ENCODE data around the gene SUGCT.

The SUGCT gene

DNA sequence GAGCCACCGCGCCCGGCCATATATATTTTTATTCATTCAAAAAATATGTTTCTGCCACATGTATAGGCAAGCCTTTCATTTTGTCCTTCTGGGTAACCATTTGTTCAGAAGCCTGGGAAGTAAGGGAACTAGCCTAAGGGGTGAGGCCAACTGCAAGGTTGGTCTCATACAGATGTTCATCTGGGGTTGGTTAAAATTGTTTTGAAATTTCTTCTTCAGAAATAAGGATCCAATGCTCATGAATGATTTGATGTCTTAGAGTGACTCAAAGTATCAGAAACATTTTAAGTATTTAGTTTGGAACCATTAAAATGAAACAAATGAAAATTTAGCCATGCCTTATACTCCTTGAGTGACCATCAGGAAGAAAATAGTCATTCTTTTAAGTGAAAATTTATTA, 397.2 kb downstream of the SUGCT start:
- Mint-ChIP-seq H3K4me3 (no peak overlapping the region), H3K27me3 (no peaks in the 10 kb centered on the region), H3K4me1 (no peaks in the 10 kb centered on the region), H3K27ac (no peak overlapping the region), H3K36me3 (no peaks in the 10 kb centered on the region), H3K9me3 (no peaks in the 10 kb centered on the region)

DNA sequence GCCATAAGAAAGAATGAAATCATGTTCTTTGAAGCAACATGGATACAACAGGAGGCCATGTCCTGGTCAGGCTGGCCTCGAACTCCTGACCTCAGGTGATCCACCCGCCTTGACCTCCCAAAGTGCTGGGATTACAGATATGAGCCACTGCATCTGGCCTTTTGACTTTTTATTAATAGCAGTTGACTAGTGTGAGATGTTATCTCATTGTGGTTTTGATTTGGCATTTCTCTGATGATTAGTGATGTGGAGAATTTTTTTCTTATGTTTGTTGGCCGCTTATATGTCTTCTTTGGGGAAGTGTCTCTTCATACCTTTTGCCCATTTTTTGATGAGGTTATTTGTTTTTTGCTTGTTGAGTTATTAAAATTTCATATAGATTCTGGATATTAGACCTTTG, 400.9 kb downstream of the SUGCT start:
- Mint-ChIP-seq H3K4me3 (no peak overlapping the region), H3K9me3 (no peaks in the 10 kb centered on the region), H3K36me3 (no peaks in the 10 kb centered on the region), H3K27me3 (peaks cover 2% of the 10 kb centered on the region), H3K27ac (no peak overlapping the region), H3K4me1 (no peaks in the 10 kb centered on the region)

DNA sequence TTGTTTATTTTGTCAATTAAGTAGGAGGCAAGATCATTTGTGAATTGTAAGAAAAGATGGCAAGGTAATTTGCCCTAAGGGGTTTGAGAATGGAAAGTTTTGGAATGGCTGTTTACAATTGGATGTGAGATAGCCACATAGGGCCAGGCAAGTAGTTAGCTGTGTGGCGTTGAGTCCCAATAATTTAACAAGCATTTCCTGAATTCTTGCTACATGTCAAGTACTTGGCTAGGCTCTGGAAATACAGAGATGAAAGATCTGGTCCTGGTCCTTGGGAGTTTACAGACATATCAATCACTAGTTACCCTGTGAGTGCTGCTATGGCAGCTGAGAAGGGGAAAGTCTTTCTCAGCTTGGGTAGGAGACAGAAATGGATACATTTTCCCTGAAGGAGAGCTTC, 401.6 kb downstream of the SUGCT start:
- no peaks in the 10 kb centered on the region for H3K4me1 Mint-ChIP-seq
- no peaks in the 10 kb centered on the region for H3K9me3 Mint-ChIP-seq
- no peak overlapping the region for H3K27ac Mint-ChIP-seq
- peaks cover 2% of the 10 kb centered on the region for H3K27me3 Mint-ChIP-seq
- H3K4me3 Mint-ChIP-seq = no peak overlapping the region
- no peaks in the 10 kb centered on the region for H3K36me3 Mint-ChIP-seq

DNA sequence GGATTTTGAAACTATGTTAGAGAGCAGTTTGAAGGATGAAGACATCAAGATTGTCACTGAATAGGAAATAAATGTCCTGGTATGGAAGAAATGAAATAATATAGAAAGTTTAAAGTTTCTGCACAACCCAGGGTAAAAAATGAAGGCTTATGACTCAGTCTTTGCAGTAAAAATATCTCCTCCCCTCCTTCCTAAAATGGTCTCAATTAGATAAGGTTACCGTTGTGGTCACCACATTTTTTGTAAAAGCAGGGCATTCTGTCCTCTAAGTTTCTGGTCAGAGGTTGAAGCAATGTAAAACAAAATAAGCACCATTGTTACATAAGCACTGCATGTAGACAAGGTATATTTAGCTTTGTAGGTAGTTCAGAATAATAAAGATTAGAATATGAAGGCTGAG, 403.5 kb downstream of the SUGCT start:
- Mint-ChIP-seq H3K4me3 (no peak overlapping the region), H3K36me3 (no peaks in the 10 kb centered on the region), H3K4me1 (no peaks in the 10 kb centered on the region), H3K27me3 (peaks cover 2% of the 10 kb centered on the region), H3K9me3 (no peaks in the 10 kb centered on the region), H3K27ac (no peak overlapping the region)

DNA sequence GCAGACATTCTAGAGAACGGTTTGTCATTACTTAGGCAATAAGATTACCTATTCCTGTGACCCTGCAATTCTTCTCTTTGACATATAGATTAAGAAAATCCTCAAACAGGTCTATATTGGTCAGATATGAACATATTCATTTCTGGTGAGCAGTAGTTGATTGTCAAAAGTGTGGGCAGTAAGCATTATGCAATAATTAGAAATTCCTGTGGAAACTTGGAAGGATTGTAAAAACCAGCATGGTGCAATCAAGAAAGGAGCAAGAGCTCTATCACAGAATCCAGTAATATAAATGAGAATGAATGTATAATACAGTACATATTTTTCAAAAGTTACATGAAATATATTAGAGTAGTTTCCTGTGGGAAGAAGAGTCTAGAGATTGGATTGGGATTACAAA, 406.5 kb downstream of the SUGCT start:
- no peaks in the 10 kb centered on the region for H3K9me3 Mint-ChIP-seq
- H3K36me3 Mint-ChIP-seq = no peaks in the 10 kb centered on the region
- H3K27me3 Mint-ChIP-seq = peaks cover 2% of the 10 kb centered on the region
- H3K4me1 Mint-ChIP-seq = no peaks in the 10 kb centered on the region
- no peak overlapping the region for H3K4me3 Mint-ChIP-seq
- no peak overlapping the region for H3K27ac Mint-ChIP-seq

DNA sequence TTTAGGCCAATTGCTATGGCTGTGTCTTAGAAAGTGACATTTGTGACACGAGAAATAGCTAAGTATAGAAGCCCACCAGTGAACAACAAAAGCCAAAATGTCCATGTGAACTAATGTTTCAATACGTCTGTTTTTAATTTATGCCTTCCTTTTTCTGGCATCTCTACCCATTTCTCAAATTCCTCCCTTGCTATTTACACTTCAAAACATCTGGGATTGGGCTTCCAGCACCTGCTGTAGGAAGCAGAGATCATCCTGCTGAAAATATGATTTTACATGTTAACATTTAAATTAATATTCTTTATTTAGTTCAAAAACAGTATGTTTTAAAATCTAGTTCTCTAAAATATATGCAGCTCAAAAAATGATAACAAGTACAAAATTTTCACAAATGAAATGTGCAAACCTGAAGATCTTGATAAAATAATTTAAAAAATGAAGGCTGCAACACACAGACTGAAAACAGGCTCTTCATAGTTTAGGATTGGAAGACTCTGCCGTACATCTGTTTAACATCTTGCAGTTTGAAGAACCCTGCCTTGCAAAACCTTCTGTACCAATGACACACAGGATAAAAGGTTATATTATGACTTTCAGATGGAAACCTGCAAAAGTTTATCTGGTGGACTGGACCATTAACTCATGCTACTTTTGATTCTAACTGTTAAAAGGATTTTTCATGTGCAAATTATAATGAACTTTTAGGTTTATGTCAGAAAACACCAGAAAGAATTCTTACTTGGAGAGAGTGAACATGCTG, 408.4 kb downstream of the SUGCT start:
- no peaks in the 10 kb centered on the region for H3K4me1 Mint-ChIP-seq

DNA sequence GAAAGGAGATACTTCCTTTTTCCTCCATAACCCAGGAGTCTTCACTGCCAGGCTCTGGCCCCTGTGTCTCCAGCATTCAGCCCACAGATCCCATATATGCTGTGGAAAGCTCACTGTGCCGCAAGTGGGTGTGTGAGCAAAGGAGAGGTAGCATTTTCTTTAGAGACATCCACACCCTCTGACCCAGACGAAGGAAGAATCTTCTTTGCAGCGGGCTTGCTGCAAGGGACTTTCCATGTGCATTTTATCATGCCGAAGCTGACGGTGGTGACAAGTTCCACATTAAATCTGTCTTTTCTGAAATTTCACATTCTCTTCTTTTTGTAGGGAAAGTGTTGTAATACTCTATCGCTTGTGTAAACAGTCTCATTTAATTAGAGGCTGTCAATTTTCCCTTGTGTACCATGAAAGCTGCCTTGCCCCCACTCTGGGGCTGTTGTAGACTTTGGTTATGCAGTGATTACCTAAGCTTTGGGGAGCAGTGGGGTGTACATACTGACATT, 409.5 kb downstream of the SUGCT start:
- Mint-ChIP-seq H3K27ac (no peak overlapping the region), H3K4me1 (no peaks in the 10 kb centered on the region), H3K9me3 (no peaks in the 10 kb centered on the region), H3K4me3 (no peak overlapping the region), H3K27me3 (no peaks in the 10 kb centered on the region), H3K36me3 (no peaks in the 10 kb centered on the region)

More for the DNA sequence above, 408.4 kb downstream of the SUGCT start:
- H3K27ac Mint-ChIP-seq = no peak overlapping the region
- H3K36me3 Mint-ChIP-seq = no peaks in the 10 kb centered on the region
- H3K27me3 Mint-ChIP-seq = peaks cover 2% of the 10 kb centered on the region
- no peak overlapping the region for H3K4me3 Mint-ChIP-seq
- no peaks in the 10 kb centered on the region for H3K9me3 Mint-ChIP-seq

DNA sequence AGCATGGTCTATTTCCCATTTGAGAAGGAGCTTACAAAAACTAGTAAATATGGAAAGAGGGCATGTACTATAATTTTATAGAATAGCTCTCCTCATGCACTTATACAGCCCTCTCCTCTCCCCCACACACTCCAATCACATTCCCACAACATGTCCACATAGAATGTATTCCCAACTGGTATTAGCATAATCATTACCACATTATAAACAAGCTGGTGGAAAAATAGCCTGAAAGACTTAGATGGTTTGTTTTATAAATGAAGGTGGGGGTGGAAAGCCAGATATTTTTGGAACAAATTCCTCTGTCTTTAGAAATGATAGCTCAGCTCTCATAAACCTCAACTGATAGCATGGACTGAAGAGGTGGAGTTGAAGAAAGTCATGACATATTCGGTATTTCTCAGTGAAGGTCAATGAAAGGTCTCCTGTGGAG, 410.1 kb downstream of the SUGCT start:
- no peaks in the 10 kb centered on the region for H3K36me3 Mint-ChIP-seq
- H3K4me3 Mint-ChIP-seq = no peak overlapping the region
- no peak overlapping the region for H3K27ac Mint-ChIP-seq
- H3K4me1 Mint-ChIP-seq = no peaks in the 10 kb centered on the region
- no peaks in the 10 kb centered on the region for H3K27me3 Mint-ChIP-seq
- H3K9me3 Mint-ChIP-seq = no peaks in the 10 kb centered on the region

DNA sequence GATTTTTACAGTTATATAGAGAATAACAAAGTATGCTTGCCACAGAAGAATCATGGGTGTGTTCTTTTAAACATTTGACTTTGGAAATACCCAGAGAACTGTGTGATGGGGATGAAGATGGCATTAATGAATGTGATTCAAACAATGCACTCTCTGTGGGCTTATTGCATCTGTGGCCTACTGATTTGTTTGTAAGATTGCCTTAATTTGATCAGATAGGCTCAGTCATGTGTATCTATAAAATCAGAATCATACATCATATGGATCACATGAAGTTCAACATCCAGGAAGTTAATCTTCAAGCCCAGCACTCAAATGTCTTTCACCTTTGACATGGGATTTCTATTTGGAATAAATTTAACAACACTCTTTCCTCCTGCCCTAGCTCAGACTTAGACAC, 410.9 kb downstream of the SUGCT start:
- no peaks in the 10 kb centered on the region for H3K36me3 Mint-ChIP-seq
- H3K4me3 Mint-ChIP-seq = no peak overlapping the region
- H3K27me3 Mint-ChIP-seq = no peaks in the 10 kb centered on the region
- no peaks in the 10 kb centered on the region for H3K9me3 Mint-ChIP-seq
- no peak overlapping the region for H3K27ac Mint-ChIP-seq
- no peaks in the 10 kb centered on the region for H3K4me1 Mint-ChIP-seq

DNA sequence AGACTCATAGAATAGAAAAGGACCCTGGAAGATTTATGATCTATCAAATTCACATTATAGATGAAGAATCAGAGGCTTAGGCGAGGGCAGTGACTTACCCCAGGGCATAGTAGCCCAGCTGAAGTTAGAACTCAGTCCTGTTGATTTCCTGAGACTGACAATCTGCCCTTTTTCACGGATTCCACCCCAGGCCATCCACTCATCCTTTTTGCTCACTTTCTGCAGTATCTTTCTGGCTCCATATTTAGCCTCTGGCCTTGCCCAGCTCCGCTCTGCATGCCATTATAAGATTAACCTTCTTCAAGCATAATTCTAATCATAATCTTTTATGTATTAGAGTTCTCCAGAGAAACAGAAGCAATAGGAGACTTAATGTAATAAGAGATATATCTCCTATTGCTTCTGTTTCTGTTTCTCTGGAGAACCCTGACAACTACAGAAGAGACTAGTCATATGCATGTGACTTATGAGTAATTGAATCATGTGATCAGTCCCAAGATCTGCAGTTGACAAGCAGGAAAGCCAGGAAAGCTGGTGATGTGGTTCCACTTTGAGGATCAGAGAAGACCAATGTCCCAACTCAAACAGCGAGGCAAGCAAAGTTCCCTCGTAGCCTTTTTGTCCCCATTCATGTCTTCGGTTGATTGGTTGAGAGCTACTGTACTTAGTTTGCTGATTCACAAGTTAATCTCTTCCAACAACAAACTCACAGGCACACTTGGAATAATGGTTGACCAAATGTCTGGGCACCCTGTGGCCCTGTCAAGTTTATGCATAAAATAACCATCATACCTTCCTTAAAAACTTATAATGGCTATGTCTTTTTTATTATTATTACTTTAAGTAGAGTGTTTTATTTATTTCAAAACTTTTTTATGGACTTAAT, 412.1 kb downstream of the SUGCT start:
- Mint-ChIP-seq H3K9me3 (no peaks in the 10 kb centered on the region), H3K27me3 (no peaks in the 10 kb centered on the region), H3K27ac (no peak overlapping the region), H3K4me3 (no peak overlapping the region), H3K36me3 (no peaks in the 10 kb centered on the region), H3K4me1 (no peaks in the 10 kb centered on the region)

DNA sequence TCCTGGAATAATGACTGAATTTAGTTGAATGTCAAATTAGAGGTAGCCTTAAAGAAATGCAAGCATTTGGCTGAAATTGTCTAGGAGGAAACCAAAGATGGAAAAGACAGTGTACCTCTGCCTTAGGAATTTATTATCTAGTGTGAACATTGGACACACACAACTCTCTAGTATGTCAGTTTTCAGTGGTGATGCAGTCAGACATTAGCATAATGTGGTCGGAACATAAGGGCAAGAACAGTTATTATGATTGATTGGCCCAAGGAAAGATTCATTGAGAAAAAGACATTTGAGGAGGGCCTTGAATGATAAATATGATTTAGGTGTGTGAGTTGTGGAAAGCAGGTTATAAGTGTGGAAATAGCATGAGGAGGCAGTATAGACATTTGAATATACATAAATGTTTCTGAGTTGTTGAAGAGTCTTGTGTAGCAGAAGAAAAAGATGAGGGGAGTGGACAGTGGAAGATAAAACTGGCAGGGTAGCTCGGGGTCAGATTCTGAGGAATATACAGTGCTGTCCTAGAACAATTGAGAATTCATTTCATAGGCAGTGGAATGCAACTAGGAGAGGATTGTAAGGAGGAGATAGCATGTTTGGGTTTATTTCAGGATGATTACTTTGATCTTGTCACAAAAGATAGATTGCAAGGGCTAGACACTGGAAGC, 414.7 kb downstream of the SUGCT start:
- Mint-ChIP-seq H3K36me3 (no peaks in the 10 kb centered on the region), H3K27me3 (no peaks in the 10 kb centered on the region), H3K4me1 (no peaks in the 10 kb centered on the region), H3K9me3 (no peaks in the 10 kb centered on the region), H3K27ac (no peak overlapping the region), H3K4me3 (no peak overlapping the region)

DNA sequence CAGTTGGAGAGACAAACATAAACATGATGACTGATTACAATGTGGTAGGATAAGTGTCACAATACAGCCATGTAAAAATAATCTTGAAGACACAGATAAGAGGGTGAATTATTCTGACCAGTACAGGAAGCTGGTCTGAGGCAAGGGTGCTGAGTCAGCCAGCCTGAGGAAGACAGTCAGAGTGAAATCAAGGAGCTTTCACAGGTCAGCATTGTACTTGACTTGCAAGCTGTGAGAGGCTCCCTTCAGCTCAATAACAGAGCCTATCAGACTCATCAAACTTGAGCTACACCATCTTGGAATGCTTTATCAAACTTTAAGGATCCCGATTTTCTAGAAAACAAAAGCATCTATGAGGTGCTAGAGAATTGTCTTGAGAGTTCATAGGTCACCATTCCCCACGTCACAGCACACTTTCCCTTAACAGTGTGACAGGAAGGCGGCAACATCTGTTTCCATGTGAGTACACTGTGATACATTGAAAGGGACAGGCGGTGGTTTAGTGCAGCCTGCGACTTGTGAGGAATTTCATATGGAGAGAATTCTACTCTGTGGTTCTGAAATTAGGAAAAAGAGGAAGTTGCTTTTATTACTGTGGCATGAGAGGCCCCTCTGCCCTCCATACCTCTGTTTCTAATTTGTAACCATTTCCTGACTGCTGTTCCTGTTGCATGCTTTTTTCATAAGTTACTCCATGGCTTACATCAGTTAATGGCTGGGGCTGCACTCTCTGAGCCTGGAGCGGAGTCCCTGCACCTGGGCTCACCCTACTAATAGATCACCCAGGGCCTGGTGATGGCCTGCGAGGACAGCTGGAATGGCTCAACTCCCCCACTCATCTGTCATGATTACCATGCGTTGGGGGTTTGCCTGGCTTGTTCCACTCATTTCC, 417.1 kb downstream of the SUGCT start:
- Mint-ChIP-seq H3K9me3 (no peaks in the 10 kb centered on the region), H3K4me1 (no peaks in the 10 kb centered on the region), H3K4me3 (no peak overlapping the region), H3K27ac (no peak overlapping the region), H3K27me3 (no peaks in the 10 kb centered on the region), H3K36me3 (no peaks in the 10 kb centered on the region)

DNA sequence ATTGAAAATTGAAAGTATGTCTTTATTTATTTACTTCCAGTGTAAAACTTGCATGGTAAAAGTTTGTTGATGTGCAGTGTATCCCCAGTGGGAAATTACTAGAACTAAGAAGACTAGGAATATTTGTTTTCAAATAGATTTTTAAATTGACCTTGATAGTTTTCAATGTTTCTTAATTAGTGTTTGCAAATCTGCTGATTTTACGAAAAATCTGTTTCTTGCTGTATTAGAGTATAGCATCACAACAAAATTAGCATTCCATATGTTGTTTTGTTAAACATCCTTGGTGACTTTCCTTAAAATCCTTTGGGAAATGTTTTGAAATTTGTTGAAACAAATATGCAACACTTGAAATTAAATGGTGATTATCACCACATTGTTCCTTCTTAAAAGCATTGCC, 425.9 kb downstream of the SUGCT start:
- Mint-ChIP-seq H3K4me1 (no peaks in the 10 kb centered on the region), H3K9me3 (no peaks in the 10 kb centered on the region), H3K4me3 (no peak overlapping the region), H3K36me3 (peaks cover 2% of the 10 kb centered on the region), H3K27ac (no peak overlapping the region), H3K27me3 (no peaks in the 10 kb centered on the region)

DNA sequence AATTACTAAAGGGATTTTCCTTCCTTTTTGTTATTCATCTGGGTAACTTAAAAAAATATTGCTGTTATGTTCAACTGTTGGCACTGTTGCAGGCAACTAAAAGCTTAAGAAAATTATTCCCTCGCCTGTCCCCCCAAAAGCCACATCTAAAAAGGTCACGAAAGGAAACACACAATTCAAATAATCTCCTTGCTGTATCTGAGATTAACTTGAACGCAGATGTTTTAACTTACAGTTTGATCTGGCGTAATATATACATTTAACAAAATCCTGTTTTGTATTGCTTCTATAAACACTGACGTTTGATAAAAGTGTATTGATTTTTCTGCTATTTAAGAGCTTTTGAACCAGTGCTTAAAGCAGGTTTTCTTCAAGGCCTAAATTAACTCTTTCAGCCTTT, 432.1 kb downstream of the SUGCT start:
- H3K27ac Mint-ChIP-seq = no peak overlapping the region
- H3K4me1 Mint-ChIP-seq = no peaks in the 10 kb centered on the region
- no peak overlapping the region for H3K4me3 Mint-ChIP-seq
- H3K9me3 Mint-ChIP-seq = no peaks in the 10 kb centered on the region
- no peaks in the 10 kb centered on the region for H3K27me3 Mint-ChIP-seq
- no peaks in the 10 kb centered on the region for H3K36me3 Mint-ChIP-seq

DNA sequence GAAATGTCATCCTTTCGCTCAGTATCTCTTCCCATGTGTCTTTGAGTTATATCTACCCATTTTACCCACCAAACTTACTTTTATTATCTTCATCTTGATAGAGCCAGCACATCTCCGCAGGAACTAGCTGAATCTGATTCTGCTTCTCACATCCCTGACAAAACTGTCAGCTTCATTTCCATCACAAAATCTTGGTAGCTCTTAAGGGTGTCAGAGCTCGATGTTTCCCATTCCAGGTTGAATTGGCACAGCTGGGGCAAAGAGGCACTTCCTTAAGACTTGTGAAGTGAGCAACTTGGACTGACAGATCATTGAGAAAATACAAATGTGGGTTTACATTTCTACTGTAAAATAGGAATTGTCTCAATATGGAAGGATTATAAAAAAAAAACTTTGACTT, 434.5 kb downstream of the SUGCT start:
- Mint-ChIP-seq H3K4me1 (no peaks in the 10 kb centered on the region), H3K9me3 (no peaks in the 10 kb centered on the region), H3K36me3 (no peaks in the 10 kb centered on the region), H3K4me3 (no peak overlapping the region), H3K27me3 (no peaks in the 10 kb centered on the region), H3K27ac (no peak overlapping the region)
